ENCODE results near the gene ANXA5.

Gene ANXA5

DNA sequence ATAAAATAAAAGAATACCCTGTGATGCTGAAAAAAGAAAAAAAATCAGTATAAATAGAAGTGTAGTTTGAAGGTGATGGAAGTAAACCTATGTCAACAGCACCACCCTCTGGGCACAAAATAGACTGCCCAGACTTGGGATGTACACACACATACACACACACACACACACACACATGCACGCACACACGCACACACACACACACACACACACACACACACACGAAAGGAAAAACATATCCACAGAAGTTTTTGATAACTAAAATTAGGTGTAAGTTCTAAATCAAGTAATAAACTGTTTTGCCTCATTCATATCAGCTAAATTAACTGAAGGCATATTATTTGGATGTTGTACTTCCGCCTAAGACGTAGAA lies 40.5 kb downstream of the ANXA5 start:
- no peaks in the 10 kb centered on the region for H4K20me1 ChIP-seq (ENCODE audit: insufficient read depth, low read length)
- no peak overlapping the region for H3K4me3 ChIP-seq (ENCODE audit: low read depth in 1 of 2, low read length in 2 of 2)
- no peaks in the 10 kb centered on the region for H3K9me3 ChIP-seq (ENCODE audit: insufficient read depth, low read length, severe bottlenecking)
- no peak overlapping the region for H2AFZ ChIP-seq (ENCODE audit: low read depth, low read length)
- no peaks in the 10 kb centered on the region for H3K79me2 ChIP-seq (ENCODE audit: insufficient read depth, low read length)
- no peak overlapping the region for H3K27ac ChIP-seq (ENCODE audit: low read length)
- no peaks in the 10 kb centered on the region for H3K36me3 ChIP-seq (ENCODE audit: insufficient read depth, low read length)
- DNase-seq (peak; percentile 13), ATAC-seq (ENCODE audit: insufficient read depth, low read depth) (peak; percentile 42; the same call in 2 of the 3 replicates)
- H3K4me2 ChIP-seq (ENCODE audit: insufficient read depth, low read length) = no peak overlapping the region
- H3K27me3 ChIP-seq (ENCODE audit: insufficient read depth, low read length, poor library complexity) = peaks cover 4% of the 10 kb centered on the region
- H3K4me1 ChIP-seq (ENCODE audit: insufficient read depth, low read length) = no peaks in the 10 kb centered on the region
- no peak for TF ChIP-seq EZH2 (IDR thresholded peaks at IDR 0.05; ENCODE audit: borderline replicate concordance, low read depth, low read length, severe bottlenecking)
- TF ChIP-seq, protein P1, sequence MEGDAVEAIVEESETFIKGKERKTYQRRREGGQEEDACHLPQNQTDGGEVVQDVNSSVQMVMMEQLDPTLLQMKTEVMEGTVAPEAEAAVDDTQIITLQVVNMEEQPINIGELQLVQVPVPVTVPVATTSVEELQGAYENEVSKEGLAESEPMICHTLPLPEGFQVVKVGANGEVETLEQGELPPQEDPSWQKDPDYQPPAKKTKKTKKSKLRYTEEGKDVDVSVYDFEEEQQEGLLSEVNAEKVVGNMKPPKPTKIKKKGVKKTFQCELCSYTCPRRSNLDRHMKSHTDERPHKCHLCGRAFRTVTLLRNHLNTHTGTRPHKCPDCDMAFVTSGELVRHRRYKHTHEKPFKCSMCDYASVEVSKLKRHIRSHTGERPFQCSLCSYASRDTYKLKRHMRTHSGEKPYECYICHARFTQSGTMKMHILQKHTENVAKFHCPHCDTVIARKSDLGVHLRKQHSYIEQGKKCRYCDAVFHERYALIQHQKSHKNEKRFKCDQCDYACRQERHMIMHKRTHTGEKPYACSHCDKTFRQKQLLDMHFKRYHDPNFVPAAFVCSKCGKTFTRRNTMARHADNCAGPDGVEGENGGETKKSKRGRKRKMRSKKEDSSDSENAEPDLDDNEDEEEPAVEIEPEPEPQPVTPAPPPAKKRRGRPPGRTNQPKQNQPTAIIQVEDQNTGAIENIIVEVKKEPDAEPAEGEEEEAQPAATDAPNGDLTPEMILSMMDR (IDR thresholded peaks at IDR 0.05; ENCODE audit: borderline replicate concordance, extremely low read depth, low read length, poor library complexity, severe bottlenecking) = peak; percentile 47
- no peak overlapping the region for H3K9ac ChIP-seq (ENCODE audit: low read depth, low read length)

DNA sequence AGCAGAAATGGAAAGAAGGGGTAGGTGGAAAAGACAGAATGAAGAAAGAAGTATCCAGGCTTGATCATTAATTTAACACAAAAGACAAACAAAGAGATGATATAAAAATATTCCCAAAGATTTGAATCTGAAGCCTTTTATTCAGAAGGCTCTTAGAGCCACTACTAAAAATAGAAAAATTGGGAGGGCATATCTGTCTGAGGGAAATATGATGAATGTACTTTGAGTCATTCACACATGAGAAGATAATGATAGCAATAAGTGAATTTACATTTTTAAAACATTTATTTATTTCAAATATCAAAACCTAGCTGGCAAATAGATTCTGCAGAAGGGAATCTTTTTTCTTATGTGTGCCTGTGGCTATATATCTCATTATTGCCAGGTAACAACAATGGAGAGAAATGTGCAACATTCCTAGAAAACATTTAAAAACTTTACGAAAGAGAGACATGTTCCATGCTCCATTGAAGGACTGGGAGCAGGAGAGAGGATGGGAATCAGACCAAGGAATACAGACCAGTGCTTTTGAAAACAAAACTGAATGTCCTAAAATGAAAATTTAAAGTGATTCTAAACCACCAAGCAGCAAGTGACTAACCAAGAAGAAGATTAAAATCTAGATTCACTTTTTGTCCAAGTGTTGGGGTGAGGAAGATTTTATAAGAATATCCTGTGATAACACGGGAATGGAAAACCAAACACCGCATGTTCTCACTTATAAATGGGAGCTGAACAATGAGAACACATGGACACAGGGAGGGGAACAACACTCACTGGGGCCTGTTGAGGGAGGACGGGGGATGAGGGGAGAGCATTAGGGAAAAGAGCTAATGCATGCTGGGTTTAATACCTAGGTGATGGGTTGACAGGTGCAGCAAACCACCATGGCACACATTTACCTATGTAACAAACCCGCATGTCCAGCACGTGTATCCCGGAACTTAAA lies 41.2 kb downstream of the ANXA5 start:
- Histone ChIP-seq H3K4me2 (ENCODE audit: insufficient read depth, low read length) (no peak overlapping the region), H4K20me1 (ENCODE audit: insufficient read depth, low read length) (no peaks in the 10 kb centered on the region), H3K4me3 (ENCODE audit: low read depth in 1 of 2, low read length in 2 of 2) (no peak overlapping the region), H3K9ac (ENCODE audit: low read depth, low read length) (no peak overlapping the region), H2AFZ (ENCODE audit: low read depth, low read length) (no peak overlapping the region), H3K27ac (ENCODE audit: low read length) (no peak overlapping the region), H3K9me3 (ENCODE audit: insufficient read depth, low read length, severe bottlenecking) (no peaks in the 10 kb centered on the region), H3K4me1 (ENCODE audit: insufficient read depth, low read length) (no peaks in the 10 kb centered on the region), H3K27me3 (ENCODE audit: insufficient read depth, low read length, poor library complexity) (peaks cover 7% of the 10 kb centered on the region), H3K36me3 (ENCODE audit: insufficient read depth, low read length) (no peaks in the 10 kb centered on the region), H3K79me2 (ENCODE audit: insufficient read depth, low read length) (no peaks in the 10 kb centered on the region)
- TF ChIP-seq, protein P1 (IDR thresholded peaks at IDR 0.05; ENCODE audit: borderline replicate concordance, extremely low read depth, low read length, poor library complexity, severe bottlenecking) = no peak
- TF ChIP-seq EZH2 (IDR thresholded peaks at IDR 0.05; ENCODE audit: borderline replicate concordance, low read depth, low read length, severe bottlenecking) = no peak
- ATAC-seq (ENCODE audit: insufficient read depth, low read depth) = no peak
- DNase-seq = no peak

DNA sequence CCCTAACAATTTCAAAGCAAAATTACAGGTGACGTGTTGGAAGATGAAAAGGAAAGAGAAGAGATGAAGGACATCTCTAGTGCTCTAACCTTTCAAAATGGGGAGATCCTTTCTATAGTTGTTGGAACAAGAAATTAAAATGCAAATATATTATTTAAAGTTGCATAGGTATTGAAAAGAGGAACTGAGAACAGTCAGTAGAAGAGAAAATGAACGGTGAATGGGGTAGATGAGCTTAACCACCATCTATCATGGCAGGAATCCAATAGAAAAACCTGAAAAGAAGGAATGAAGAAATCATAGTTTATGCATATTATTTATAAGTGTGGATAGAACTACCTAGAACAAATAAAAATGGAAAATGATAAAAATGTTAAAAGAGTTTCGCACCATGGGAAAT lies 42.0 kb downstream of the ANXA5 start:
- Histone ChIP-seq H3K4me2 (ENCODE audit: insufficient read depth, low read length) (no peak overlapping the region), H2AFZ (ENCODE audit: low read depth, low read length) (no peak overlapping the region), H3K36me3 (ENCODE audit: insufficient read depth, low read length) (no peaks in the 10 kb centered on the region), H3K9me3 (ENCODE audit: insufficient read depth, low read length, severe bottlenecking) (no peaks in the 10 kb centered on the region), H3K79me2 (ENCODE audit: insufficient read depth, low read length) (no peaks in the 10 kb centered on the region), H3K27ac (ENCODE audit: low read length) (no peak overlapping the region), H3K4me3 (ENCODE audit: low read depth in 1 of 2, low read length in 2 of 2) (no peak overlapping the region), H3K9ac (ENCODE audit: low read depth, low read length) (no peak overlapping the region), H3K4me1 (ENCODE audit: insufficient read depth, low read length) (no peaks in the 10 kb centered on the region), H3K27me3 (ENCODE audit: insufficient read depth, low read length, poor library complexity) (peaks cover 7% of the 10 kb centered on the region), H4K20me1 (ENCODE audit: insufficient read depth, low read length) (no peaks in the 10 kb centered on the region)
- no peak for TF ChIP-seq EZH2 (IDR thresholded peaks at IDR 0.05; ENCODE audit: borderline replicate concordance, low read depth, low read length, severe bottlenecking)
- TF ChIP-seq, protein P1 (IDR thresholded peaks at IDR 0.05; ENCODE audit: borderline replicate concordance, extremely low read depth, low read length, poor library complexity, severe bottlenecking) = no peak
- ATAC-seq (ENCODE audit: insufficient read depth, low read depth) = no peak
- DNase-seq = no peak
